TTC549 (cell line): ENCODE data around the gene EXD3.

Experiments
- FAIRE-seq: peaks from 2 replicates; lab custom pipeline; 2012; peaks lifted over from hg19 to GRCh38; lab: Jason Lieb, UNC

The EXD3 gene

GRCh38 chr9:137286975-137287383 is 136.0 kb downstream of the EXD3 start:
- no peak for FAIRE-seq

- FAIRE-seq: no peak
These were observed 141.4 kb downstream of the EXD3 start for GRCh38 chr9:137281345-137282116.

GRCh38 chr9:137280474-137281344 is 142.3 kb downstream of the EXD3 start:
- FAIRE-seq: no peak

- FAIRE-seq: no peak
These were observed 143.1 kb downstream of the EXD3 start for GRCh38 chr9:137279741-137280473.

DNA sequence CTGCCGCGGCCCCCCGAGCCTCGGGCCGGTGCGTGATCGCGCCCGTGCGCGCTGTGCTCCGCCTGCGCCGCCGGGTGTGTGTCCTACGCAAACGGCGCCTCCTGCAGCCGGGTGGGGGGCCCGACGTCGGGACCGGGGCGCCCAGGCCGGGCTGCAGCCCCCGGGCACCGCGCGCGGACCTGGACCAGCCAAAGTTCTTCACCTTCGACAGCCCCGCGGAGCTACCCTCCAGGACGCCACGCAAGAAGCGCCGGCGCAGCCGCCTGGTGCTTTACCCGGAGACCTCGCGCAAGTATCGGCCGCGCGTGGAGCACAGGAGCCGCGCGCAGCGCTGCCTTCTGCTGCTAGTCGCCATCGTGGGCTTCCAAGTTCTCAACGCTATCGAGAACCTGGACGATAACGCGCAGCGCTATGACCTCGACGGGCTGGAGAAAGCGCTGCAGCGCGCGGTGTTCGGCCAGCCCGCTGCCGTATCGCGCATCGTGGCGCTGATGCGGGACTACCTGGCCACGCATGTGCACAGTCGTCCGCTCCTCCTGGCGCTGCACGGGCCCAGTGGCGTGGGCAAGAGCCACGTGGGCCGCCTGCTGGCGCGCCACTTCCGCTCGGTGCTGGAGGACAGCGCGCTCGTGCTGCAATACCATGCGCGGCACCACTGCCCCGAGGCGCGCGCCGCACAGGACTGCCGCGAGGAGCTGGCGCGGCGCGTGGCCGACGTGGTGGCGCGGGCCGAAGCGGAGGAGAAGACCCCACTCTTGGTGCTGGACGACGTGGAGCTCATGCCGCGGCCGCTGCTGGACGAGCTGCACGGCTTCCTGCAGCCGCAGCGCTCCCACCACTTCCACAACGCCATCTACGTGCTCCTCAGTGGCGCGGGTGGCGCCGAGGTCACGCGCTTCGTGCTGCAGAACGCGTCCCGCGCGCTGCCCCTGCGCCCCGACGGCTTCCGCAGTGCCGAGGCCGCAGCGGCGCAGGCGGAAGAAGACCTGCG is 143.9 kb downstream of the EXD3 start:
- FAIRE-seq: no peak

GRCh38 chr9:137278061-137278701 is 144.8 kb downstream of the EXD3 start:
- no peak for FAIRE-seq

DNA sequence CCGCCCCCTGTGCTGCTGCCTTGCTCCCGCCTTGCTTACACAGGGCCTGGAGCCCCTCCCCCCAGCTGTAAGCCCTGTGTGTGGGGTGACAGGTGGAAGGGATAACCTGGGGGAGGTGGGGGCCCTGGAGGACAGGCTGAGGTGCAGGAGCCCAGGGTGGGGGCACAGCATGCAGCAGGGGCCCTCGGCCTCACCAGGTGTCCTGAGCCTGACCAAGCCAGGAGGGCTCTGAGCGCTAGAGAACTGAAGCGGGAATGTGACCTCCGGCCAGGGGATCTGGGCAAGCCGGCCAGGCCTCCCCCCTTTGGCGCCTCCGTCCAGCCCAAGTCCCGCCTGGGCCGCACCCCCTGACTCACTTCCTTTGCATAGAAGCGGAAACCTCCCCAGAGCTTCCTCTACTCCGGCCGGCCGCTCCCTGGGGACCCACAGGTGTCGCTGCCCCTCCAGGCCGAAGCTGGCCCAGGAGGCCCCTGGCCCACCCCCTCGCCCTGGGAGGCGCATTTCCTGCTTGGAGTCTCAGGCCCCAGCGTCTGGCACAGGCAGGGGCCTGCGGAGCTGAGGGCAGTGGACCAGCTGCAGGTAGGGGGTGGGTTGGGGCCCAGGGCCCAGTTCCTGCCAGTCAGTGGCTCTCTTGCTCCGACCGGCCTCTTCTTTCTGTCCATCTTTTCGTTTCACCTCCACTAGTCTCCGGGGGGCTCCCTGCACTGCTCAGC is 145.5 kb downstream of the EXD3 start, which contains the start of gene TOR4A:
TOR4A (plus strand) TSS at position 398 of the 713 bp plus-strand sequence. CDS start 964 bp downstream, outside the sequence.
- FAIRE-seq: no peak

DNA sequence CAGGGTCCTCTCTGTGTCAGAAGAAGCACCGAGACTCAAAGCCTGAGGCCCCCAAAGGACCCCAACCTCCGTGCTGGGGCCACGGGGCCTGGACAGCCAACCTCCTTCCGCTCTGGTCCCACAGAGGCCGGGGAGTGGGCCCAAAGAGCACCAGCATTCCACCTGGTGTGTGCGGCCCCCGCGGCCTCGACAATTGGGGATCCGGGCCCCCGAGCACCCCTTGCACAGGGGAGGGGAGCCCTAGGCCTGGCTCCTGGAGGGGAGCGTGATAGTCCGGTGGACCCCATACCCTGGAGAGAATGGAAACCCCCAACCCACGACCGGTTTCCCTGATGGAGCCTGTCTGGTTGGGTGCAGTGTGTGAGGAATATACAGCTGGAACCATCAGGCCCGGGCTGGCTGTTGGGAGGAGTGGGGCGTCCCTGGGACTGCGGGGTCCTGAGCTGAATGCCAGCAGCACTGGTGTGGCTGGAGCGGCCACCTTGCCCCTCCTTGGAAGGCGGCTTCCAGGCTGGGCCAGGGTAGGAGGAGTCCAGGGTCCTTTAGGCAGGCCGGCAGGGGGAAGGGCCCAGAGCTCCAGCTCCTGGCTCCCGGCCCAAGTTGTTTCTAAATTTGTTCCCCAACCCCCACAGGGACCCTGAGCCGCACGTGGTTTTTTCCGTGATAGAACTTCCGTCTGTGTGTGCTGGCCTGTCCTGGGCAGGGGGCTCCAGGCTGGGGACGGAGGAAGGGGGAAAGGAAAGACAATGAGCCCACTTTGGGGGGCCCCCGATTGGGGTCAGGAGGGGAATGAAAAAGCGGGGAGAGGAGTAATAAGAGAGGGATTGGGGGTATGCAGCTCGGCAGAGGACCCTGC is 146.3 kb downstream of the EXD3 start:
- no peak for FAIRE-seq

- no peak for FAIRE-seq
These were observed 147.1 kb downstream of the EXD3 start for GRCh38 chr9:137275588-137276472.

DNA sequence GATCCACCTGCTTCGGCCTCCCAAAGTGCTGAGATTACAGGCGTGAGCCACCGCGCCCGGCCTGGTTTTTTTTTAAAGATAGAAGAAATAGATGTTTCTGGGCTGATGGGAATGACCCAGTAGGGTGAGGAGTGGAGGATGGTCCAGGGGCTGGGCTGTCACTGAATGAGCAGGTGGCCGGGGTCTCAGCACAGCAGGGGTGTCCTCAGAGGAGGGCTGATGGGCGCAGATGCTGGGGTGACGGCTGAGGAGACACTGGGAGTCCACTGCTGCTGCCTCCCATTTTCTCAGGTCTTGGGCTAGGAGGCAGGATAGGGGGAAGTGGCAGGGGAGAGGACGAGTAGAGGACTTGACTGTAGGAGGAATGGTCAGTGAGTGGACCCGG is 147.8 kb downstream of the EXD3 start:
- FAIRE-seq: no peak

DNA sequence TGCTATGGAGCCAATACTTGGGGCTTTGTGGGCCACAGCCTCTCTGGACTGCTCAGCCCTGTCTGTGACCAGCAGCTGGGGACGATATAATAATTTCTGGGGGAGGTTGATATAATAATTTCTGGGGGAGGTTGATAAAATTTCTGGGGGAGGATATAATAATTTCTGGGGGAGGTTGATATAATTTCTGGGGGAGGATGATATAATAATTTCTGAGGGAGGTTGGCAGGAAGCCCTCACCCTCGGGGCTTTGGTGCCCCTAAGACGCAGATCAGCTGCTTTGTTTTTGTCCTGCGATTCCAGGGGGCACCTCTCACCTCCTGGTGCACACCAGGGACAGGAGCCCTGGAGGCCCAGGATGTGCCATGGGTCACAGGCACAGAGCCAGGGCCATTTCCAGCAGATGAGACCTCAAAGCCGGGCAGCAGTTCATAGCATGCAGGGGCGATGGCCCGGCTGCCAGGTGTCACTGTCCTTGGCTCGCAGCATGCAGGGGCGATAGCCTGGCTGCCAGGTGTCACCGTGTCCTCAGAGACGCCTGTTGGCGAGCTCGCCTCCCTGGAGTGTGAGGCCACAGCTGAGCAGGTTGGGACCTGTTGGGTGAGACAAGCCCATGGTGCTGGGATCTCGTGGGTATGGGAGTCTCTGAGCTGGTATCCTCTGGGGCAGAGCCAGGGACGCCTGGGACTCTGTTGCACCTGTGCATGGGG is 149.2 kb downstream of the EXD3 start:
- no peak for FAIRE-seq

DNA sequence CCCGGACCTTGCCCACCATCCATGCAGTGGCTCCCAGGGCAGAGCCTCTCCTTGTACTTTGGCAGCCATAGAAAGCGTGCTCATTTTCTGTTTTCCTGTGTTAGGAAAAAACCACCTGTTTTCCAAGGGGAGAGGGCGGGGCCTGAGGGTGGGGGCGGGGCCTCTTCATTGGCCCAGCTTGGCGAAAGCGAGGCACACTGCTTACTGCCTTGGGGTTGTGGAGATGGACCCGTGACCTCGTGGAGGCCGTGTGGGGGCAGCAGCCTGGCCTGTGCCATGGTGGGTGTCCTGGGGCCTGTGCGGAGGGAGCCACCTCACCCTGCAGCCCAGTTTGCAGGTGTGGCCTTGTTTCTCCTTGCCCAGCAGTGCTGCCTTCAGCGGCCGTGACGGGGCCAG is 149.9 kb downstream of the EXD3 start:
- no peak for FAIRE-seq

DNA sequence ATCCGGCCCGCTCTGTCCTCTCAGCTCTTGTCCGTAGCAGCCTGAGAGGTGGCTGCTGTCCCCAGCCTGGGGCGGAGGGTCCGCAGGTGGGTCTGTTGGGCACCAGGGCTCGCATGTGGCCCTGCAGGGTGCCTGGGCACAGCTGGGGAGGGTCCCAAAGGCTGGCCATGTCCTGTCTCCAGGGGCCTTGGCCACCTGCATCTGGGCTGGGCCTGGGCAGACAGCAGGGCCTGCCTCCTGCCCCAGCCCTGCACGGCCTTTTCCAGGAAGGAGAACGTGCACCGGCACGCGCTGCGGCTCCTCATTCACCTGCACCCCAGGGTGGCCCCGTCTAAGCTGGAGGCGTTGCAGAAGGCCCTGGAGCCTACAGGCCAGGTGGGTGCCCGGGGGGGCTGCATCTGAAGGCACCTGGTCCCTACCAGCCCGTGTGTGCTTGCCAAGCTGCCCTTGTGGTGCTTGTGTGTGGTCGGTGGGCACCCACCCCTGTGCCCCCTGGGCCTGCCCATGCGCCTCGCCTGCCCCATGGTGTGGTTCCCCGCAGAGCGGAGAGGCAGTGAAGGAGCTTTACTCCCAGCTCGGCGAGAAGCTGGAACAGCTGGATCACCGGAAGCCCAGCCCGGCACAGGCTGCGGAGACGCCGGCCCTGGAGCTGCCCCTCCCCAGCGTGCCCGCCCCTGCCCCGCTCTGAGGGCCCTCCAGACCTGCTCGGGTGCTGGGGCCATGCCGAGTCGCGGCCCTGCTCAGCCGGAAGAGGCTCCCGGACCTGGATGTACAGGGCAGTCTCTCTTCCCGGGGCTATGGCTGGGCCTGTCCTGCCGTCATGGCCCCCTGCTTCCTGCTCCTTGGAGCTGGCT is 150.5 kb downstream of the EXD3 start:
- no peak for FAIRE-seq

GRCh38 chr9:137271696-137272076 is 151.3 kb downstream of the EXD3 start:
- no peak for FAIRE-seq

DNA sequence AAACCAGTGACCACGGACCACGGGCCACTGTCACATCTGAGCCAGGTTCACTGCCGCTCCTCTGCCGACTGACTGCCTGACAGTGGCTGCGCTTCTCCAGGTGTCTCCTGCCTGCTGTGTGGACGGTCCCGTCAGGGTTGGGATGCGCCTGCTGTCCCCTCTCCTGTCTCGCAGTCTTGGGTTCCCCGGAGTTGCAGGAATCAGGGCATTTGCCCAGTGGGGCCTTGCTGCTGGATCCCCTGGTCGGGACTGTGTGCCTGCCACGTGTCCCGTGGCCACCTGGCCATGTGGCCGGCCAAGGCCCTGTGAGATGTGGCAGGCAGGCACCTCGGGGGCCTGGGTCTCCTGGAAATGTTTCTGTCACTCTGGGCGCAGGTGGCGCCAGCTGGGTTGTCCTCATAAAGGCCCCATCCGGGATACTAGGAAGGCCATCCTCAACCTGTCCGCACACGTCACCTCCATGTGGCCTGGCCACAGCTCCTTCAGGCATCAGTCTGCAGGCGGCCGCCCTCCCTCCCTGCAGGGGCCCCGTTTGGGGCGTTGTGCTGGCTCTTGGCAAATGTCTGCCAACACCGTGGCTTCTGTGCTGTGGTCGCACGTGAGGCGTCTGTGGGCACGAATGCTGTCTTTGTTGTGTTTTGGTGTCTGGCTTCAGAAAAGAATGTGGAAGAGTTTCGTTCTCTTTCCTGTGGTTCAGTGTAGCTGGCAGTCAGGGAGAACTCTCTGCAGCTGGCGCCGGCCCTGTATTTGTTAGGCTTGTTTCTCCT is 151.8 kb downstream of the EXD3 start:
- FAIRE-seq: no peak

DNA sequence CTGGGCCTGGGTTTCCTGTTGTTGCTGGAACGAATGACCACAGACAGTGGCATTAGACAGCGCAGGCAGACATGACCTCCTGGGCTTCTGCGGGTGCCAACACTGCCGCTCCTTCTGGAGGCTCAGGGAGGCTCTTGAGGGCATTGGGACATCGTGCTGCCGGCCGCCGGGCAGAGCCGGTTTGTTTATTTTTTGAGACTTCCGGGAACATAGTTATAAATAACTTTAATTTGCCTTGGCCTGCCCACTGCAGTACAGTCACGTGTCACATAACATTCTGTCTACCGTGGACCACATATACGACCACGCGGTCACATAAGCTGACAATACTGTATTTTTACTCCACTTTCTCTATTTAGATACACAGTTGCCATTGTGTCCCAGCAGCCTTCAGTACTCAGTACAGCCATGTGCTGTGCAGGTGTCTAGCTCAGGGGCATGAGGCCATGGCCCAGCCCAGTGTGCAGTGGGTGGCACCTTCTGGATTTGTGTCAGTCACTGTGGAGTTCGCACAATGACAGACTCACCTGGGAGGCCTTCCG is 153.7 kb downstream of the EXD3 start:
- no peak for FAIRE-seq
